HG02571 (cell line): Measurements from ENCODE around the gene CASP10.
A peak's percentile ranks its signal among the peaks of the same experiment; 100 is the strongest.

Source experiments
- ATAC-seq: cut with Tn5 transposase; IDR thresholded peaks from one replicate; pipeline ENCODE4 v1.9.1; 2021; ENCODE audit warnings: mild to moderate bottlenecking, moderate library complexity; ENCODE audit not compliant: unreplicated experiment

CASP10 gene

DNA sequence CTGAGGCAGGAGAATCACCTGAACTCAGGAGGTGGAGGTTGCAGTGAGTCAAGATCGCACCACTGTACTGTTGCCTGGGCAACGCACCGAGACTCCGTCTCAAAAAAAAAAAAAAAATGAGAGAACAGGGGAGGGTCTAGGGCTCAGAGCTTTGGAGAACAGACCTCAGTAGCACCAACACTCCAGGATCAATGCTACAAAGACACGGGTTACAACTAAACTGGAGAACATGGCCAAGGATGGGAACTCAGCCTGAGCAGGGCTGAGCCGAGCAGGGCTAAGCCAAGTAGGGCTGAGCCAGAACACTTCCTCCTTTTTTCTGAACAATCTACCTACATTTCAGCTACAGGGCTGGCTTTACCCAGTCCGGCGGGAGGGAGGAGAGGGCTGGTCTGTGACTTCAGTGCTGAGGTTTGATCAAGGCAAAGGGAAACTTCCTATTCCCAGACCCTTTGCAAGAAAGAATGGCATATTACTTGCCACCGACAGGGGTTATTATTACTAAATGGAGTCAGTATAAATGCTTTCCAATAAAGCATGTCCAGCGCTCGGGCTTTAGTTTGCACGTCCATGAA, 74.5 kb downstream of the CASP10 start:
- ATAC-seq, result peak; percentile 46

DNA sequence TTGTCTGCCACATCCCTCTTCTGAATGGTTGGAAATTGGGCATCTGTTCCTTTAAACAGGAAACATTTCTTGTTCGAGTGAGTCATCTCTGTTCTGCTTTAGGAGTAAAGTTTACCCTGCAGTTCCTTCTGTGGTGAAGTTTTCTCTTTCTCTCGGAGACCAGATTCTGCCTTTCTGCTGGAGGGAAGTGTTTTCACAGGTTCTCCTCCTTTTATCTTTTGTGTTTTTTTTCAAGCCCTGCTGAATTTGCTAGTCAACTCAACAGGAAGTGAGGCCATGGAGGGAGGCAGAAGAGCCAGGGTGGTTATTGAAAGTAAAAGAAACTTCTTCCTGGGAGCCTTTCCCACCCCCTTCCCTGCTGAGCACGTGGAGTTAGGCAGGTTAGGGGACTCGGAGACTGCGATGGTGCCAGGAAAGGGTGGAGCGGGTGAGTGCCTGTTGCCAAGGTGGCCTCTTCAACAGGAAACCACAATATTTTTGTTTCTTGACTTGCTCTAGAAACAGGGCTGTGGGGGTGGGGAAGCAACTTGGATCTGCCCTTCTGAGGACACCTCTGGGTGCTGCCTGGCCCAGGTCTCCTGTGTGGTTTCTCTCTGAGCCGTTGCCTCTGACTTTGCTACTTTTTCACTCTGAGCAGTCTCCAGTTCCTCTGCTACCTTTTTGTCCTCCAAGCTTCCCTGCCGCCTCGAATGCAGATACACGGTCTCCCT, 75.2 kb downstream of the CASP10 start:
- ATAC-seq, result peak; percentile 66

DNA sequence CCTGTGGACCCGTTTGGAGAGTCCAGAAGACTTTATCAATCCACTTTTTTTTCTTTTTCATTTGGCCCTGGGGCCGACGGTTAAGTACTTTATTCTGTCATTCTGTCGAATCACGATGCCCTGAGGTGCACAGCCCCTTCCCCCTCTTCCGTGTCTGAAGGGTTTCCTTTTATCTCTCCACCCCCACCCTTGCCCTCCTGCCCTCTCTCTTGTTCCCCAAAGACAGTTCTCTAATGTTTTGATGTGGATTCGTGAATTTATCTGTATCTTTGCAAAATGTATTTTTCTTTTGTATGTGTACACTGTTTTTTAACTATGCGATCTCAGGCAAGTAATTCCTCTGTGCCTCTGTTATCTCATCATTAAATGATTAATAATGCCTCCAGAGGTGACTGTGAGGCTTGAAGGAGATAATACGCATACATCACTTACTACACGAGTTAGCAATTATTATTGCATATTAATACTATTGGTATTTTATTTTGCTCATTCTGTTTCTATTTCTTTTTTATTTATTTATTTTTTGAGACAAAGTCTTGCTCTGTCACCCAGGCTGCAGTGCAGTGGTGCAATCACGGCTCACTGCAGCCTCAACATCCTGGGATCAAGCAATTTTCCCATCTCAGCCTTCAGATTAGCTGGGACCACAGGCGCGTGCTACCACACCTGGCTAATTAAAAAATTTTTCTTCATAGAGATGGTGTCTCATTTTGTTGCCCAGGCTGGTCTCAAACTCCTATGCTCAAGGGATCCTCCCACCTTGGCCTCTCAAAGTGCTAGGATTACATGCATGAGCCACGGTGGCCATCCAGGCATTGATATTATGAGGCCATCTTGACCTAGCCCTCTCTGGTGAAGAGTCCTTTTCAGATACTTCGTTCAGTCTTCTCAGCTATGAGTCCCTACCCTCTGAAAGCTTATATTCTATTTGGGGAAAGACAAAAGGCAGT, 76.0 kb downstream of the CASP10 start:
- no peak for ATAC-seq

DNA sequence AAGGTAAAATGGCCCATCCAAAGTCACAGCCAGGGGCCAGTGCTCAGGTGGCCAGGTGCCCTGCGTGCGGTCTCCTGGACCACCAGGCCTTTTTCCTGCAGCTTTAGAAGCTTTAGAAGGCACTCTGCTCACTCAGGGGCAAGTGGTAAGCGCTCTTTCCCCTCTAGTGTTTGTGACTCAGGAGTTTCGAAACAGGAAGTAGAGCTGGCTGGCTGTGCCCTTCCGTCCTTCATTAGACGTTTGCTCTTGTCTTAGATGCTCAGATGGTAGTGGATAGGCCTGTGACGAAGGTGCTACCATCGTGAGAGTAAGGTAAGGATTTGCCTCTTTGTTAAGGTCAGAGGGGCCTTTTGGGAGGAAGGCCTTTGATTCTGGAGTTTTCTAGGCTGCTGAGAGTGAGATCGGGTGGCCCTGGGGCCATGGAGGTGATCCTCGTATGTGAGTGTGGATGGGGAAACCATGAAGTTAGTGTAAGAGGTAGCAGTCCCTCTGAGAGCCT, 77.4 kb downstream of the CASP10 start, which contains the start of gene CASP8:
Gene CASP8, plus strand, starts transcription at position 235 of the 499 bp plus-strand sequence. CDS start 5,951 bp downstream, outside the sequence.
- peak; percentile 33 for ATAC-seq

DNA sequence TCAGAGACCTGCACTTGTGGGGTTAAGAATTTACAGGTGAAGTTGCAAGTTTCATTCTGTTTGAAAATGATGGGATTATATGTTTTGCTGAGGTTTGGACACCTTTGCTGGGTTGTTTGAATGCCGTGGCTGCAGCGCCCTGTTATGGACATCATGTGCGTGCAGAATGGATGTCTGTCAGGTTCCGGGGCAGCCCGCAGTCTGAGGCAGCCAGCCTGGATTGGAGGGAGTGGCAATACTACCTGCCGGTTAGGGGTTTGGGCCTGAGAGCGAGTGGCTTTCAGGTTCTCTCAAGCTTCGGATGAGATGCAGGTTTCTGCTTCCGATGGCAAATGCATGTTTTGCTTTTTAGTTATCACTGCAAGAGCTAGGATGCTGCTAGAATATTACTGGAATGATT, 78.5 kb downstream of the CASP10 start:
- ATAC-seq, result no peak

DNA sequence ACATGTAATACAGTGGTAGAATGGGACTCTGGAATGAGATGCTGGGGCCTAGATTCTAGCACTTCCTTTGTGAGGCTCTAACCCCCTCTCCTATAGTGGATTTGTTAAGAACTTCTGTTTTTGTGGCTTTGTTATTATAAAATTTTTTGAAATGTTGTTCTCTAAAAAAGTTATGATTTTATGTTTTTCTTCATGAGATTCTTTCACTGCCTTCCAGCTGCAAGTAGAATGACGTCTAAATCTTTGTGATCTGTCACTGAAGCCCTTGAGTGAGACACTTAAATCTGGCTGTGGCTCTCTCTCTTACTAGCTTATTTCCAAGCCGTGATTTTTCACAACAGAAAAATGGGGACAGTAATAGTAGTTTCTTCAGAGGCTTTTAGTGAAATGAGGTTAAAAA, 79.0 kb downstream of the CASP10 start:
- ATAC-seq, result no peak

DNA sequence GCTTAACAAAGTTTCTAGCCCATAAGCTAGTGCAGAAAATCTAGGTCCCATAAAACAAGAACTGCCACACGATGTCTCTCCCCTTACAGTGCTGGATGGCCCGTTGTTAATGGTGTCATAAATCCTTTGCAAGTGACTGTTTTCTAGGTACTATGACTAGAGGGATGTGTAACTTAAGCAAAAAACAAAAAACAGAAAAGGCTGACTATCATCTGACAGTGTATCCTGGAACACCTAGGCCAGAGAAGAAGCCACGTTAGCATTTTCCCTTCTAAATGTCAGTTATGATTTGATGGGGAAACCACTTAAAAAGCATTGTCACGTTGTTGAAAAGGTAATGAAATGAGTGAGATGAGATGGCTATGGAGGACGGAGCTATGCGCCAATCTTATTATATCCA, 79.8 kb downstream of the CASP10 start:
- no peak for ATAC-seq

DNA sequence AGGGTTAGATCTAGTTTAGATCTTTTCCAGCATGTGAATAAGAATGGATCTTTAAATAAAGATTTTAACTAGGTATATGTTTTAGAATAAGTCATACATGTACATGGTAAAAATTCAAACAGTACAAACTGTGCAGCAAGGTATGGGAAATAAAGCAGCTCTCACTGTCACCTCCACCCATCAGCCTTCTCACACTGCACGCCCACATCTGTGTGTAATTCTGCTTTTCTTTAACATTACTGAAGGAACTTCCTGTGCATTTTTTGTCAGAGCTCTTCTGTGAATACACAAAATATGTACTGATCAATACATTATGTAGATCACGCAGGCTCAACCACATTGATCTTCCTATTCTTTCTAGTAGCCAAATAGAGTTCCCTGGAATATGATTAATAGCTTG, 80.8 kb downstream of the CASP10 start:
- ATAC-seq, result no peak

DNA sequence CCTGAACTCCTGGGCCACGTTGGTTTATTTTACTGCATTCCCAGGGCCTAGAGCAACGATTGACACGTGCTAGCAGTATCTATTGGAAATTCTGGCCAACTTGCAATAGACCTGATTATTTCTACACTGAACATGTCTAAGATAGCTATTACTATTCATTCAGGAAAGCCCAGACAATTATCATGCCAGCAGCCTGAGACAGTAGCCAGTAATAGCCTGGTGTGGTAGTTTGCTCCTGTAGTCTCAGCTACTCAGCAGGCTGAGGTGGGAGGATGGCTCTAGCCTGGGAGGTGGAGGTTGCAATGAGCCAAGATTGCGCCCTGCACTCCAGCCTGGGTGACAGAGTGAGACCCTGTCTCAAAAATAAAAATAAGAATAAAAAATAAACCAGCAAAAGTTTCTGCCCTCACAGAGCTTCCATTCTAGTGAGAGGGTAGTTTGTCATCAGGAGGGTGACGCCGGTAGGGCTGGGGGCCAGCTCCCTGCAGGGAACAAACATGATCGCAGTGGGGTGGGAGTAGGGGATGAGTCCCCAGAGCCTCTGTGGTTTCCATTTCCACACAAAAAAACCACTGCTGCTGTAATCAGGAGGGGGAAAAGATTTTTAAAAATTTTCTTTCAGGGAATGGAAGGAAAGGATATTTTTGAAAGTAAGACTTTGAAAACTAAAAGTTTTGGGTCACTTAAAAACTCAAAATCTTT, 81.7 kb downstream of the CASP10 start:
- ATAC-seq, result no peak

DNA sequence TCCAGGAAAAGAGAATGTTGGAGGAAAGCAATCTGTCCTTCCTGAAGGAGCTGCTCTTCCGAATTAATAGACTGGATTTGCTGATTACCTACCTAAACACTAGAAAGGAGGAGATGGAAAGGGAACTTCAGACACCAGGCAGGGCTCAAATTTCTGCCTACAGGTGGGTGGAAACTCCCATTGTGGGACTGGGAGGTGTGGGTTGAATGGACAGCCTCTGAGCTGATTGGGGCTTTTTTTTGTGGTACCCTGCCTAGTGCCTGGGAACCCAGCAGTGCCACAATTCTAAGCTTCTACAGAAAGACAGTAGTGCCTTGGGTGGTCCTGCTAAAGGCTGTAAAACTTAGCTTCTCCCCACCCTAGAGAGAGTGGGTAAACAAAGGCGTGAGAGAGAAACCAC, 83.7 kb downstream of the CASP10 start:
- no peak for ATAC-seq

DNA sequence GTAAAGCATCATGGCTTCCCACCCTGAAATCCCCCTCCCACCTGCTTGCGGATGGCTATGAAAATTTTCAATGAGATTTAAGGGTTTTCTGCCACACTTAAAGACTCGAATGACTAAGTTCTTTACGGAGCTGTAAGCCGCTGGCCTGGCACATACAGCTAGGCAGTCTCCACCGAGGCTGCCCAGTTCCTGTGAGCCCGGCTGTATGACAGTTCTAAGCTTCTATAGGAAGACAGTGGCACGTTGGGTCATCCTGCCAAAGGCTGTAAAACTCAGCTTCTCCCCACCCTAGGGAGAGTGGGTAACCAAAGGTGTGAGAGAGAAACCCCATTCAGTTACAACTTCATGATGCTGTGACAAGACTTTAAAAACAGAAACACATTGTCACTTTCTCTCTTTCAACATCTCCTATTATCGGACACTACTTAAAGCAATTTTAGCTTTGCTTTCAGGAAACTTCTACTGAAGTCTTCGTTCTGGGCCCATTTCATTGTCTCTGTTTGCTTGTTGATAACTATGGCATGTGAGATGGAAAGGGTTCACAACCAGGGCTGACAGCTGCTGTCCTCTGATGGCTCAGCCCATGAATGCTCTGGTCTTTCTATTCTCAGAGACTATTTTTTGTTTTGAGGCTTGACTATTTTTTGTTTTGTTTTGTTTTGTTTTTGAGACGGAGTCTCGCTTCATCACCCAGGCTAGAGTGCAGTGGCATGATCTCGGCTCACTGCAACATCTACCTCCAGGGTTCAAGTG, 84.5 kb downstream of the CASP10 start:
- no peak for ATAC-seq

DNA sequence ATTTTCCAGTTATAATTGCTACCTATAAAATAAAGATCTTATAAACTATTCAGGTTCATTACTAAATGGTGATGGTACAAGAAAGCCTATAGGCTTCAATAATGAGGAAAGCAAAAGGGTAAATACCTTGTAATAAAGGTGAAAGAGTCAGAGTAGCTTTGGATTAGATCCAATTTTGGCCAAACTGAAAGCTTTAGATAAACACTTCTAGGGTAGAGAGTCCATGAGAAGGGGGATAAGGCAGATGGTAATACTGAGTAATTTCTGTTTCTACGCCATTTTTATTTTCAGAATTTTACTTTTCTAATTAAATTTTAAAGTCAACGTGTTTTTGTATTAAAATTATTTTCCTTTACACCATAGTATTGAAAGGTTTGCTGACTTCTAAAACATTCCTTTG, 86.8 kb downstream of the CASP10 start:
- no peak for ATAC-seq

DNA sequence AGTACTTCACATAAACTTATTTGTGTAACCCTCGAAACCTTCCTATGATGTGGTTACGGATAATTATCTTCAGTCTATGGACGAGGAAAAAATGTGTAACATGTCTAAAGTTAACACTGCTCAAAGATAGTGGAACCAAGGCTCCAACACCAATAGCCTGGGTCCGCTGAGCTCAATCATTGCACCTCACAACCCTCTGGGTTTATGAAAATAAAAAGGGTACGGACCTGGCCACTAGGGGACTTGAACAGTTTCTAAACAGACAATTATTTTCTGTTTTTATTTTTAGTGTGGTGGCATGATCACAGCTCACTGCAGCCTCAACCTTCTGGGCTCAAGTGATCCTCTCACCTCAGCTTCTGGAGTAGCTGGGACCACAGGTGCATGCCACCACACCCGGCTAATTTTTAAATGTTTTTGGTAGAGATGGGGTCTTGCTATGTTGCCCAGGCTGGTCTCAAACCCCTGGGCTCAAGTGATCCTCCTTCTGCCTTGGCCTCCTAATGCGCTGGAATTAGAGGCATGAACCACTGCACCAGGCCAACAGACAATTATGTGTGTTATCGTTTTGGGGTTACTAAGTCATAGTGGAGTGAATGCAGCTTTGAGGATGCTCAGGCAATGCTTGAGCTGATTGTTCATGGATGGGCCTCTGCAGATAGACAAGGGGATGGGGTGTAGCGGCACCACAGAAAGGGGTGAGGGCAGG, 87.5 kb downstream of the CASP10 start:
- no peak for ATAC-seq

DNA sequence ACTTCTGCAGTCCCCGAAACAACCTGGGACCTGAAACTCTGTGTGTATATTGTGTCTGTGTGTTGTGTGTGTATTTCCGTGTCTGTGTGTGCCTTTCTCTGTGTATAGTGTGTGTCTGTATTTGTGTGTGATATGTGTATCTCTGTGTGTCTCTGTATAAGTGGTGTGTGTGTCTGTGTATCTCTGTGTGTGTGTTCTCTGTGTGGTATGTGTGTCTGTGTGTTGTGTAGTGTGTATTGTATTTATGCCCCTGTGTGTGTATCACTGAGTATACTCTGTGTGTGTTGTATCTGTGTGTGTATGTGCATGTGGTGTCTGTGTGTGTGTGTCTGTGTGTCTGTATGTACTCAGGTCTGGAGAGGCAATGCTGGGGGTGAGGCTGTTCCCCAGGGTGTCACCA, 89.0 kb downstream of the CASP10 start:
- no peak for ATAC-seq

DNA sequence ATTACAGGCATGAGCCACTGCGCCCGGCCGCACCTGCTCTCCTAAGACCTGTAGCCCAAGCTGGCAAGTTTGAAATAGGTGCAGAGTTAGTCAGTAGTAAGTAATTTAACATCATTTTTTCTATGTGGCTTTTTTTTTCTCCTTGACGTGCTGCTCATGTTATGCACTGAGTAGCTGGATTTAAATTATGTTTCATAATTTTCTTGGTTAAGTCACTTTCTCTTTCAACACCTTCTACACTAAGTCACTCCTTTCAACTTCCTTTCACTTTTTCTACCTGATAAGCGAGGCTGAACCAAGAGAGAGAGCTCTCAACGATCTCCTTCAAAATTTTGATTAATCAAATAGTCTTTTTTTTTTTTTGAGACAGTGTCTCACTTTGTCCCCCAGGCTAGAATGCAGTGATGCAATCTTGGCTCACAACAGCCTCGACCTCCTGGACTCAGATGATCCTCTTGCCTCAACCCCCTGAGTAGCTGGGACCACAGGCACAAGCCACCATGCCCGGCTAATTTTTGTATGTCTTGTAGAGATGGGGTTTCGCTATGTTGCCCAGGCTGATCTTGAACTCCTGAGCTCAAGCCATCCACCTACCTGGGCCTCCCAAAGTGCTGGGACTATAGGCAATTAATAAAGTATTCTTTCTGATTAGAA, 90.5 kb downstream of the CASP10 start:
- ATAC-seq, result no peak

DNA sequence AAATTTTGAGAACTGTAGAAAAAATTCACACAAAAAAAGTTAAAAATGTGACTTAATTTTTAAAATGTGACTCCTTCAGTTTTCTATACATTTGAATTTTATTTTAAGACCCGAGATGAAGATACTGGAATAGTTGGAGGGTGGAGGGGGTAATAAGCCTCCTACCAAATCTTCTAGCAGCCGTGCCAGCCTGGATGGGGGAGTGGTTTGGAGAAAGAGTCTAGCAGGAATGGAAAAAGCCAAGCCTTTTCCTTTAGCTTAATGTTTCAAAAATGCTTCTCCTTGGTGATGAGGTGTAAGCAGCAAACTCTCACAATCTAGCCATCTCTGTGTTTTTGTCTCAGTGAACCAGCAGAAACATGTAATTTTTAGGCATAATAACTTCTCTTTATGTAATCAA, 92.1 kb downstream of the CASP10 start:
- ATAC-seq, result no peak

DNA sequence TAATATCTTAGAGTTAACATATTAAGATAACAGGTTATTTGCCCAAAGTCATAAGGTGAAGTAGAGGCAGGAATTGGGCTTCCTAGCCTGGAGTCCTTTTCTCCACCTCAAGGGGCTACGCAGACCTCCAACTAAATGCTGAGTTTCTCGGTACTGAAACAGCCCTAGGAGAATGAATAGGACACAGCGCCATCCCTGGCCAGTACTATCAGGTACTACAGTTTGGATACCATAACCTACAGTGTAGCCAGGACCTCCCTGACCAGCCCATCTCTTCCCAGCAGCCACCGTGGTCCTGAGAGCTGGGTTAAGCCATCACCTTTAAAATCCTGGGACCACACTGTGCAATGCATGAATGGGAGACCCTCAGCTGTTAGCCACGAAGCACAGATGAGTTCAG, 93.0 kb downstream of the CASP10 start:
- no peak for ATAC-seq

DNA sequence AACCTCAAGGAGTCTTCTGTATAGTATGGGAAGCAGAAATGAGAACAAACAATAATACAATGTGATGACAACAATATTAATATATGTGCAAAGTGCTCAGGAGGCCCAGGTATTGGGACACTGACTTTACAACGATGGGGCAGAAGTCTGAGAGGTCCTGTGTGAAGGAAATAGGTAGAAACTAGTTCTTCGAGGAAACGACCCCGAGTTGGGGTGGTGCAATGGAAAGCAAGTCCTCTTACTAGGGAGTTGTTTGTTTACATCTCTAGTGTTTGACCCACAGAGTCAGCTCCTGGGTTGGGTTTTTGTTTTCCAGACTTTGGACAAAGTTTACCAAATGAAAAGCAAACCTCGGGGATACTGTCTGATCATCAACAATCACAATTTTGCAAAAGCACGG, 93.6 kb downstream of the CASP10 start:
- ATAC-seq, result no peak
